ENCODE results near the gene GGTLC1.

DNA sequence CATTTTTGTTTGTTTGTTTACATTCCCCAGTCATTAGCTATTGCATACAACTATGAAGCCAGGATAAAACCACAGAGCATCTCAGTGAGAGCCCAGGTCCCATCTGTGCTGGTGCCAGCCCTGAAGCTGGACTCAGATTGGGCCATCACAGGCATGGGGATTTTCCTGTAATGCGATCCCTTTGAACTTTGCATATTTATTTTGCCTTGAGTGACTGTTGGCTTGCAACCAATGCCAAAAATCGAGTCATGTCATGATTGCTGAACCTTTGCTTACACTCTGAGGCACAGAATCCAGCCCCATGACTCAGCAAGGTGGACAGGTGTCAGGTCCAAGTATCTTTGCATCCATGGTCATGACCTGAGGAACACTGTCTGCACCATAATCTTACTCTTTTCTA is 46.2 kb upstream of the GGTLC1 start:
- TF ChIP-seq, protein P1, sequence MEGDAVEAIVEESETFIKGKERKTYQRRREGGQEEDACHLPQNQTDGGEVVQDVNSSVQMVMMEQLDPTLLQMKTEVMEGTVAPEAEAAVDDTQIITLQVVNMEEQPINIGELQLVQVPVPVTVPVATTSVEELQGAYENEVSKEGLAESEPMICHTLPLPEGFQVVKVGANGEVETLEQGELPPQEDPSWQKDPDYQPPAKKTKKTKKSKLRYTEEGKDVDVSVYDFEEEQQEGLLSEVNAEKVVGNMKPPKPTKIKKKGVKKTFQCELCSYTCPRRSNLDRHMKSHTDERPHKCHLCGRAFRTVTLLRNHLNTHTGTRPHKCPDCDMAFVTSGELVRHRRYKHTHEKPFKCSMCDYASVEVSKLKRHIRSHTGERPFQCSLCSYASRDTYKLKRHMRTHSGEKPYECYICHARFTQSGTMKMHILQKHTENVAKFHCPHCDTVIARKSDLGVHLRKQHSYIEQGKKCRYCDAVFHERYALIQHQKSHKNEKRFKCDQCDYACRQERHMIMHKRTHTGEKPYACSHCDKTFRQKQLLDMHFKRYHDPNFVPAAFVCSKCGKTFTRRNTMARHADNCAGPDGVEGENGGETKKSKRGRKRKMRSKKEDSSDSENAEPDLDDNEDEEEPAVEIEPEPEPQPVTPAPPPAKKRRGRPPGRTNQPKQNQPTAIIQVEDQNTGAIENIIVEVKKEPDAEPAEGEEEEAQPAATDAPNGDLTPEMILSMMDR (IDR thresholded peaks at IDR 0.05; ENCODE audit: low read length): no peak
- no peak for TF ChIP-seq EZH2phosphoT487 (IDR thresholded peaks at IDR 0.05; ENCODE audit: low read length)

Measured in MM.1S (cell line).